Skeletal muscle tissue (tissue), 4 donors: Measurements from ENCODE around the gene GRAMD1B. TPM values are rescaled to one million over a fixed set of nuclear protein-coding genes. Genes with fewer than 3 reads are reported as not detected.
A peak's percentile ranks its signal among the peaks of the same experiment; 100 is the strongest.
"Not testable (repeated sequence)": the region's sequence is repeated elsewhere in the genome, so short reads cannot be mapped to it uniquely, and the experiment has no call there.

Source experiments
- H3K27ac ChIP-seq: one replicate; pipeline ENCODE4 v1.7.0; 2013; ENCODE audit warnings: mild to moderate bottlenecking, low read depth, low read length, inconsistent platforms
- H3K27me3 ChIP-seq, 3 donors: one replicate each; pipeline ENCODE4 v1.7.0; 2013; ENCODE audit warnings: low read length in 3 of 3; ENCODE audit not compliant: control insufficient read depth in 3 of 3, insufficient read depth in 3 of 3
- H3K36me3 ChIP-seq, 3 donors: one replicate each; pipeline ENCODE4 v1.7.0; 2013; ENCODE audit warnings: low read length in 3 of 3; ENCODE audit not compliant: control insufficient read depth in 3 of 3, insufficient read depth in 3 of 3
- H3K4me1 ChIP-seq, 3 donors: one replicate each; pipeline ENCODE4 v1.7.0; 2013; ENCODE audit warnings: low read length in 3 of 3, mild to moderate bottlenecking in 3 of 3; ENCODE audit not compliant: control insufficient read depth in 3 of 3, insufficient read depth in 3 of 3
- H3K4me3 ChIP-seq, 3 donors: one replicate each; pipeline ENCODE4 v1.7.0; 2013; ENCODE audit warnings: low read length in 3 of 3
- H3K9ac ChIP-seq, 3 donors: one replicate each; pipeline ENCODE4 v1.7.0; 2013; ENCODE audit warnings: low read length in 3 of 3, mild to moderate bottlenecking in 3 of 3, moderate library complexity in 2 of 3, low read depth in 1 of 3
- H3K9me3 ChIP-seq, 3 donors: one replicate each; pipeline ENCODE4 v1.7.0; 2013; ENCODE audit warnings: low read length in 3 of 3; ENCODE audit not compliant: control insufficient read depth in 3 of 3
- total RNA-seq: library from RNA; depleted of rRNA; stranded (reverse); fragments of >200 nt; gene quantifications from one replicate; pipeline ENCODE4 v1.2.3, GENCODE V29; 2014
- donor health status: Osteomylitis.

Gene GRAMD1B
- total RNA-seq, 1 donor from 2014 or later: 8.9 TPM

DNA sequence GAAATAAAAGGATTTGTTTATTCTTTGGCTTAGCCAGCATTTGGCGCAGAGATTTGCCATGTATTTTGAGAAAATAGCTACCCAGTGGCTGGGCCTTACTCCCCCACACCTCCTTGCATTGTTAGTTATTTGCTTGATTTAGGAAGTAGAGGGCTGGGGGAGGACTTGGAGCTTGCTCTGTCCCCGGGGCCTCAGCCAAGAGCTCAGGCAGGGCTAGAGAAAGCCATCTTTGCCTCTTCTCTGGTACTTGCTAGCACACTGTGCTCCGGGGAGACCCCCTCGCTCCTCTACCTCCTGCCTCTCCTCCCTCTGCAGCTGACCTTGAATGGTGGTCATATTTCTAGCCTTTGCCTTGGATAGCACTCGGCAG, 131.3 kb downstream of the GRAMD1B start:
- H3K27ac ChIP-seq: no peak overlapping the region
- no peaks in the 10 kb centered on the region for H3K27me3 ChIP-seq
- H3K4me1 ChIP-seq: peaks cover 12 to 22% (median 19%) of the 10 kb centered on the region in 3 donors
- H3K9ac ChIP-seq: peak overlapping the region in 1 of 3 donors; percentile 52
- no peak overlapping the region for H3K4me3 ChIP-seq
- no peaks in the 10 kb centered on the region for H3K36me3 ChIP-seq
- no peaks in the 10 kb centered on the region for H3K9me3 ChIP-seq

DNA sequence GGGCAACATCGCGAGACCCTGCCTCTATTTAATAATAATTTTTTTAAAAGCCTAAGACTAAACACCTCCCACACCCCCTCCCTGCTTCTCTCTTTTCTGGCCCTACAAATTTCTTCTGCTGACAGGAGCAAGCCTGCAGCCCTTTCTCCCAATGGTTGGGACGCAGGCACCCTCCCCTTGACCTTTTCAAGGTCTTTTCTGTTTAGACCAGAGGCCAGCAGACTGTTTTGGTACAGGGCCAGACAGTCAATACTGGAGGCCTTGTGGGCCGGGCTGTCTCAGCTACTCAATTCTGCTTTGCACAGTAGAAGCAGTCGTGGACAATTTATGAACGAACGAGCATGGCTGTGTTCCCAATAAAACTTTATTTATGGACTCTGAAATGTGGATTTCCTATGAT, 132.1 kb downstream of the GRAMD1B start:
- H3K4me3 ChIP-seq: no peak overlapping the region
- H3K9me3 ChIP-seq: no peaks in the 10 kb centered on the region
- H3K9ac ChIP-seq: no peak overlapping the region
- H3K4me1 ChIP-seq: peaks cover 12 to 22% (median 19%) of the 10 kb centered on the region in 3 donors
- H3K36me3 ChIP-seq: no peaks in the 10 kb centered on the region
- H3K27me3 ChIP-seq: no peaks in the 10 kb centered on the region
- no peak overlapping the region for H3K27ac ChIP-seq

DNA sequence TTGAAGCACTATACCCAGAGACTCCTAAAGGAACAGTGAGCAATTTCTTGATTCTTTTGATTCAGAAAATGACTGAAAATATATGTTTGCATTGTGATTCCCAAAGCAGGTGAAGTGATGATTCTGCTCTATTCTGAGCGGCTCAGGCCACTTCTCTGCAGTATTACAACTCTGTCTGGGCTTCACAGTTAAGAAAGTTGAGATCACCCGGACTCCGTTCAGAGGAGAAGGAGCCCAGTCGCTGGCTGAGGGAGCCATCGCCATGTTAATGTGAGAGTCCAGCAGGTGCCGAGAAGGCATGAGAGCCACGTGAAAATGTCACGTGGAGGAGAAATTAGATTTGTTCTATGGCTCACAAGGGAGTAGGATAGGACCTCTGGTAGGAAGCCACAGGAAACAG, 132.8 kb downstream of the GRAMD1B start:
- no peak overlapping the region for H3K9ac ChIP-seq
- no peaks in the 10 kb centered on the region for H3K9me3 ChIP-seq
- H3K4me1 ChIP-seq: peaks cover 12 to 22% (median 19%) of the 10 kb centered on the region in 3 donors
- no peaks in the 10 kb centered on the region for H3K27me3 ChIP-seq
- H3K27ac ChIP-seq: no peak overlapping the region
- H3K4me3 ChIP-seq: no peak overlapping the region
- no peaks in the 10 kb centered on the region for H3K36me3 ChIP-seq

DNA sequence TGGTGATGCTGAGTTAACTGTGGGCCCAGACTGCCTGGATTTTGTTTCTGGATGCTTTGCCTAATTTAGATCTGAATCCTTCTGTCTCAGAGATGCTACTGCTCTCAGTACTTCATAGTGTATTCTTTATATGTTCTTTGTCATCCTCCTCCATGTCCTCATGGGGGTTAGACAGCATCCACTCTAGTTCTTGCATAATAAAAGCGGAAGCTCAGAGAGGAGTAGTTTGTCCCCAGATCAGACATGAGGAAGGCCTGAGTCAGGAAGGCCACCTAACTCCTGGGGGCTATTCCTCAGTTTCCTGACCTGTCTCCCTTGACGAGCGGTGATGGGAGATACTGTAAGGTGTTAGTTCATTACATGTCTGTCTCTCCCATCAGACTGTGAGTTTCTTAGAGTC, 134.2 kb downstream of the GRAMD1B start:
- Histone ChIP-seq H3K9ac (no peak overlapping the region), H3K9me3 (no peaks in the 10 kb centered on the region), H3K4me3 (no peak overlapping the region), H3K4me1 (peaks cover 12 to 22% (median 19%) of the 10 kb centered on the region in 3 donors), H3K27me3 (no peaks in the 10 kb centered on the region), H3K27ac (no peak overlapping the region), H3K36me3 (no peaks in the 10 kb centered on the region)

DNA sequence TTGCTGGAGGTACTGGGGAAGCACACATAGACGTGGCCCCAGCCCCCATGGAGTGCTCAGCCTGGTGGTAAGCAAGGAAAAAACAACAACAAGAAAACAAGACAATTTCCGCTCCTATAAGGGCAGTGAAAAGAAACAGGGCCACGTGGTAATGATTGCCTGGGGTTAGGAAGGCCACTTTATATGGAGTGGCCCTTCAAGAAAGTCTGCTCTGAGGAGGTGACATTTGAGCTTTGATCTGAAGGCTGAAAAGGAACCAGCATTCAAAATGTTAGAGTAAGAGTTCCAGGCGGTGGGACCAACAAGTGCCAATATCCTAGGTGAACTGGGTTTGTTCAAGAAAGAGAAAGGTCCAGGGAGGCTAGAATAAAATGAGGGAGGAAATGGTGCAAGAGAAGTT, 136.8 kb downstream of the GRAMD1B start:
- H3K9me3 ChIP-seq: no peaks in the 10 kb centered on the region
- no peaks in the 10 kb centered on the region for H3K27me3 ChIP-seq
- H3K9ac ChIP-seq: no peak overlapping the region
- H3K36me3 ChIP-seq: no peaks in the 10 kb centered on the region
- H3K4me3 ChIP-seq: no peak overlapping the region
- H3K4me1 ChIP-seq: peaks cover 0 to 5% (median 0%) of the 10 kb centered on the region in 3 donors
- no peak overlapping the region for H3K27ac ChIP-seq

GRCh38 chr11:123567466-123567865, 137.4 kb downstream of the GRAMD1B start:
- Histone ChIP-seq H3K4me1 (peaks cover 0 to 2% (median 0%) of the 10 kb centered on the region in 3 donors), H3K36me3 (no peaks in the 10 kb centered on the region)

GRCh38 chr11:123568367-123568870, 138.3 kb downstream of the GRAMD1B start:
- H3K36me3 ChIP-seq: no peaks in the 10 kb centered on the region
- no peaks in the 10 kb centered on the region for H3K27me3 ChIP-seq
- H3K9me3 ChIP-seq: no peaks in the 10 kb centered on the region

More at GRCh38 chr11:123567466-123567865, 137.4 kb downstream of the GRAMD1B start:
- H3K9me3 ChIP-seq: no peaks in the 10 kb centered on the region
- no peaks in the 10 kb centered on the region for H3K27me3 ChIP-seq
- no peak overlapping the region for H3K4me3 ChIP-seq
- no peak overlapping the region for H3K9ac ChIP-seq
- H3K27ac ChIP-seq: no peak overlapping the region

DNA sequence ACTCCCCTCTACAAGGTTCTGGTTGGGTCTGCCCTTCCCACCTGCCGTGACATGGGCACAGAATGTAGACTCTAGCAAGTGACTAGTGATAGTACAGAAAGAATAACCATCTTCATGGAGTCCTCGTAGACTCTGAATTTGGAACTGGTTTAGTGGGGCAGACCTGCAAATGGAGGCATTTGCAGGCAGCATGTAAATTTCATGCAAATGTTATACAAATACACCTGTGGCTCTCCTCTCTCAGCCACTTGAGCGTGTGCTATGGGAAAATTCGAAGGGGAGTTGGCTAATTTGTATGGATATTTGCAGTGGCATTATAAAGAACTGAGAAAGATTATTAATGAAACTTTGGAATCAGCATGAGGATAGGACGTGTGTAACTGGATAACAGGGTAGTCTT, 139.3 kb downstream of the GRAMD1B start:
- no peaks in the 10 kb centered on the region for H3K27me3 ChIP-seq
- H3K4me1 ChIP-seq: no peaks in the 10 kb centered on the region
- H3K9ac ChIP-seq: no peak overlapping the region
- H3K27ac ChIP-seq: no peak overlapping the region
- H3K4me3 ChIP-seq: no peak overlapping the region
- no peaks in the 10 kb centered on the region for H3K36me3 ChIP-seq
- no peaks in the 10 kb centered on the region for H3K9me3 ChIP-seq

More at GRCh38 chr11:123568367-123568870, 138.3 kb downstream of the GRAMD1B start:
- H3K4me1 ChIP-seq: no peaks in the 10 kb centered on the region
- H3K4me3 ChIP-seq: no peak overlapping the region
- H3K9ac ChIP-seq: no peak overlapping the region
- H3K27ac ChIP-seq: no peak overlapping the region

- H3K4me1 ChIP-seq: no peaks in the 10 kb centered on the region
- no peaks in the 10 kb centered on the region for H3K36me3 ChIP-seq
- H3K27me3 ChIP-seq: no peaks in the 10 kb centered on the region
- no peaks in the 10 kb centered on the region for H3K9me3 ChIP-seq
- H3K9ac ChIP-seq: no peak overlapping the region
- H3K4me3 ChIP-seq: no peak overlapping the region
- no peak overlapping the region for H3K27ac ChIP-seq
Observed at GRCh38 chr11:123570939-123571580, 141.0 kb downstream of the GRAMD1B start.

- H3K27ac ChIP-seq, H3K9ac ChIP-seq, H3K27me3 ChIP-seq, H3K36me3 ChIP-seq, H3K9me3 ChIP-seq, H3K4me1 ChIP-seq, H3K4me3 ChIP-seq: not testable (repeated sequence)
Observed at GRCh38 chr11:123572791-123573190, 142.7 kb downstream of the GRAMD1B start.
